Lower lobe of right lung (tissue), 2 donors: ENCODE results near the gene SSR1. TPM values are rescaled to one million over a fixed set of nuclear protein-coding genes. Genes with fewer than 3 reads are reported as not detected.

Experiments
- ATAC-seq, 2 donors: fragments of 200-7000 bp; cut with Tn5 transposase; one replicate each; pipeline ENCODE4 v1.9.1; 2020 to 2022; ENCODE audit warnings: mild to moderate bottlenecking in 2 of 2, moderate library complexity in 2 of 2
- DNase-seq: peaks from one replicate; pipeline ENCODE4 v3.0.0-alpha.2; 2020
- H3K27ac ChIP-seq: fragments of 200-600 bp; one replicate; pipeline ENCODE4 v1.8.0; 2022
- H3K27me3 ChIP-seq: fragments of 200-600 bp; one replicate; pipeline ENCODE4 v1.8.0; 2022; ENCODE audit warnings: low read depth
- H3K36me3 ChIP-seq: fragments of 200-600 bp; one replicate; pipeline ENCODE4 v1.8.0; 2022; ENCODE audit warnings: mild to moderate bottlenecking
- H3K4me1 ChIP-seq: fragments of 200-600 bp; one replicate; pipeline ENCODE4 v1.8.0; 2022
- H3K4me3 ChIP-seq: fragments of 200-600 bp; one replicate; pipeline ENCODE4 v1.8.0; 2022; ENCODE audit warnings: mild to moderate bottlenecking
- H3K9me3 ChIP-seq: fragments of 200-600 bp; one replicate; pipeline ENCODE4 v1.8.0; 2022
- CTCF ChIP-seq: fragments of 200-600 bp; IDR thresholded peaks from one replicate; pipeline ENCODE4 v1.8.0; 2022; ENCODE audit warnings: antibody characterized with exemption, mild to moderate bottlenecking
- intact Hi-C: fragments of 100-400 bp; cut with DNase I; formaldehyde crosslinking; loops from one replicate; pipeline ENCODE4 v1.11.0; 2022
- total RNA-seq: library from RNA; stranded (reverse); fragmentation: NEBNext Ultra II Directional; extraction: Animal tissue kit (Norgen Biotek cat#: 25700); gene quantifications from one replicate; pipeline ENCODE4 v1.2.1, GENCODE V29; 2021
- donor health status: DM: no; HTN: yes; CAD: no; lungs with severe emphysema.

SSR1 gene
- total RNA-seq, 1 donor from 2014 or later = 127 TPM

GRCh38 chr6:7257521-7258230 is 55.3 kb downstream of the SSR1 start:
- no peaks in the 10 kb centered on the region for H3K27me3 ChIP-seq
- no peak for DNase-seq
- peaks cover 4% of the 10 kb centered on the region for H3K9me3 ChIP-seq
- no peak overlapping the region for H3K4me3 ChIP-seq
- no peaks in the 10 kb centered on the region for H3K36me3 ChIP-seq
- no peak for TF ChIP-seq CTCF
- intact Hi-C loops = no loop called here
- H3K27ac ChIP-seq = no peak overlapping the region
- ATAC-seq = no peak
- H3K4me1 ChIP-seq = peaks cover 39% of the 10 kb centered on the region

DNA sequence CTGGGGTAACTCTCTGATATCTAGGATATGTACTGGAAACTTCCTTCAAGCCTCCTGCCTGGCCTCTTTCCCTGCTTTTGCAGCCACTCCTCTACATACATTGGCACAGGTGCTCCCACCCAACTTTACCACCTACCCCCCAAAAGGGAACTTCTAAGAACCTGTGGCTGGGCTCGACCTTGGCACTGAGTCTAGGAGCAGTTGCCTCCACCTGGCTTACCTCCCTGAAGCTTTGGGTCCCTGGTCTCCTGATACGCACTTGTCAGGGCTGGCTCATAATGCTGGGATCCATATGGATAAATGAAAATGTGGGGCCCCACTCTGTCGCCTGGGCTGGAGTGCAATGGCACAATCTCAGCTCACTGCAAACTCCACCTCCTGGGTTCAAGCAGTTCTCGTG is 56.2 kb downstream of the SSR1 start:
- intact Hi-C loops = no loop called here
- H3K36me3 ChIP-seq = peaks cover 4% of the 10 kb centered on the region
- no peak for TF ChIP-seq CTCF
- H3K27me3 ChIP-seq = no peaks in the 10 kb centered on the region
- no peak overlapping the region for H3K4me3 ChIP-seq
- DNase-seq (peak; percentile 28), ATAC-seq (no peak)
- peaks cover 35% of the 10 kb centered on the region for H3K4me1 ChIP-seq
- H3K9me3 ChIP-seq = peaks cover 4% of the 10 kb centered on the region
- no peak overlapping the region for H3K27ac ChIP-seq

GRCh38 chr6:7255918-7256317 is 57.1 kb downstream of the SSR1 start:
- ATAC-seq (no peak), DNase-seq (no peak)
- intact Hi-C loops = no loop called here

DNA sequence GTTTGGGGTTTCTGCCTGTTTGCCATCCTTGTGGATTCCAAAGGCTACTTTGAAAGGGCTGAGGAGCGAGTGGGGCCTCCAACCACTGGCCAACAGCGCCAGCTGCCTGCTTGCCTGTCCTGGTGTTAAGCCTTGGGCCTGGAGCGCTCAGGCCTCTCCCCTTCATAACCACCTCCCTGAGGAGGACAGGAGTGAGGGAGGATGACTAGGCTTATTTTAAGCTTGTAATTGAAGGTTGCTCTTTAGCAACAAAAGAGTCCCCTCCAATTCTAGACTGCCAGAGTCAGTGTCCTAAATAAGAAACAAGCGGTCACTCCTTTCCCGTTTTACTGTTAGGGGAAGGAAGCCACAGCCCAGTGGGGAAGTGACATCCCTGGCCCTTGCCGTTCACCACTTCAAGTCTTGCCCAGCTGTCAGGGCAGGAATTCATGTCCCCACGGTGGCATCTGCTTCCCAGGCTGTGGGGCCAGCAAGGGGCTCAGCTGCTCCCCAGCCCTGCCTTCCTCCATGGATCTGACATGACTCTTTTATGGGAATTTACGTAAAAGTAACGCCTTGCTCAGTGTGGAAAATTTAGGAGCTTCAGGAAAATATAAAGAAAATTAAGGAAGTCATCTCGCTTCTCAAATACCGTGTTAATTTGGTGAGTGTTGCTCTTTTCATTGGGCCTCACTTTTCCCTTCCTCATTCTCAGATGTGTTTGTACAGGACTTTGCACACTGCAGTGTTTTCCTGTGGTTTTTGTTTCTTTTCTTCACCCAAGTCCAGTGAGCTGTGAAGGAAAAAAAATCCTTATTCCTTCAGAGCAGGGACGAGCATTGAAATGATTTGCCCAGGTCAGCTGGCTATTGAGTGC is 57.8 kb downstream of the SSR1 start:
- peaks cover 23% of the 10 kb centered on the region for H3K4me1 ChIP-seq
- DNase-seq (peak; percentile 62), ATAC-seq (peak; percentile 37 to 56)
- no peak for TF ChIP-seq CTCF
- H3K36me3 ChIP-seq = peaks cover 20% of the 10 kb centered on the region
- intact Hi-C loops = no loop called here
- H3K27ac ChIP-seq = peak overlapping the region; percentile 77
- peaks cover 4% of the 10 kb centered on the region for H3K9me3 ChIP-seq
- H3K27me3 ChIP-seq = no peaks in the 10 kb centered on the region
- no peak overlapping the region for H3K4me3 ChIP-seq

More at GRCh38 chr6:7255918-7256317, 57.1 kb downstream of the SSR1 start:
- TF ChIP-seq CTCF = no peak
- H3K27ac ChIP-seq = no peak overlapping the region
- peaks cover 4% of the 10 kb centered on the region for H3K9me3 ChIP-seq
- H3K4me1 ChIP-seq = peaks cover 30% of the 10 kb centered on the region
- H3K36me3 ChIP-seq = peaks cover 13% of the 10 kb centered on the region
- H3K4me3 ChIP-seq = no peak overlapping the region
- no peaks in the 10 kb centered on the region for H3K27me3 ChIP-seq

DNA sequence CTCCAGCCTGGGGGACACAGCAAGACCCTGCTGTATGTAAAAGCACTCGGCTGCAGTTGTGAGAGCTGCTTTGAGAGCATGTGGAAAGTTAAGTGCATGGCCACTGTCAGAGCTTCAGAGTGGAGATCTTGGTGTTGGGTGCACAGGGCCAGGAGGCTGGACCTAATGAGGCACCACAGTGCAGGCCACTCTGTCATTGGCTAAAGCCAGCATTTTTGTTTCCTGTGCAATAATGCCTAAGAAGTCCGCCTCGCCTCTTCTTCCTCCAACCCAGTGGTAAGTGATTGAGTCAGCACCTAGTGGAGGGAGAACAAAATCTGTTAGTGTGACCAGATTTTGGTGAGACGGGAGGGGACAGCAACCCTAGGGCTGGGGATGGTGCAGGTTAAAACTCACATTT is 60.6 kb downstream of the SSR1 start:
- no peak overlapping the region for H3K27ac ChIP-seq

More for the DNA sequence above, 60.6 kb downstream of the SSR1 start:
- TF ChIP-seq CTCF = no peak
- H3K4me3 ChIP-seq = no peak overlapping the region
- H3K4me1 ChIP-seq = peaks cover 21% of the 10 kb centered on the region
- H3K36me3 ChIP-seq = peaks cover 48% of the 10 kb centered on the region
- intact Hi-C loops = no loop called here
- peak; percentile 31 to 34 for ATAC-seq
- H3K9me3 ChIP-seq = peaks cover 4% of the 10 kb centered on the region
- H3K27me3 ChIP-seq = no peaks in the 10 kb centered on the region
- peak; percentile 28 for DNase-seq
